GM21528 (cell line): ENCODE measurements around the gene JAKMIP1.
"Not testable (repeated sequence)": the region's sequence is repeated elsewhere in the genome, so short reads cannot be mapped to it uniquely, and the experiment has no call there.

ENCODE experiments used
- ATAC-seq: cut with Tn5 transposase; IDR thresholded peaks from one replicate; pipeline ENCODE4 v1.9.1; 2021; ENCODE audit warnings: mild to moderate bottlenecking, moderate library complexity; ENCODE audit not compliant: unreplicated experiment, low FRiP score

The JAKMIP1 gene

GRCh38 chr4:6023731-6024130 lies 176.6 kb downstream of the JAKMIP1 start:
- ATAC-seq = no peak

GRCh38 chr4:6022607-6023288 lies 177.6 kb downstream of the JAKMIP1 start:
- ATAC-seq = no peak

GRCh38 chr4:6021831-6022606 lies 178.3 kb downstream of the JAKMIP1 start:
- no peak for ATAC-seq

GRCh38 chr4:6020613-6021012 lies 179.7 kb downstream of the JAKMIP1 start:
- ATAC-seq = no peak

- no peak for ATAC-seq
Measured at GRCh38 chr4:6019316-6020263, 180.8 kb downstream of the JAKMIP1 start.

- ATAC-seq = no peak
Measured at GRCh38 chr4:6018331-6018730, 182.0 kb downstream of the JAKMIP1 start, which contains the start of gene C4orf50. Gene C4orf50, minus strand, starts transcription at chr4:6018431.

- no peak for ATAC-seq
Measured at GRCh38 chr4:6017800-6018199, 182.5 kb downstream of the JAKMIP1 start.

- no peak for ATAC-seq
Measured at GRCh38 chr4:6017030-6017429, 183.3 kb downstream of the JAKMIP1 start.

- no peak for ATAC-seq
Measured at GRCh38 chr4:6013564-6013963, 186.8 kb downstream of the JAKMIP1 start.

GRCh38 chr4:6012200-6012599 lies 188.1 kb downstream of the JAKMIP1 start:
- ATAC-seq = no peak

- no peak for ATAC-seq
Measured at GRCh38 chr4:6011686-6012085, 188.7 kb downstream of the JAKMIP1 start.

GRCh38 chr4:6011271-6011671 lies 189.1 kb downstream of the JAKMIP1 start:
- ATAC-seq = no peak

- no peak for ATAC-seq
Measured at GRCh38 chr4:6010789-6011188, 189.6 kb downstream of the JAKMIP1 start.

GRCh38 chr4:6009452-6009851 lies 190.9 kb downstream of the JAKMIP1 start:
- ATAC-seq = no peak

GRCh38 chr4:6008766-6009385 lies 191.5 kb downstream of the JAKMIP1 start:
- no peak for ATAC-seq

- no peak for ATAC-seq
Measured at GRCh38 chr4:6008092-6008551, 192.2 kb downstream of the JAKMIP1 start.

GRCh38 chr4:6005175-6005574 lies 195.2 kb downstream of the JAKMIP1 start:
- ATAC-seq = no peak

GRCh38 chr4:6003485-6003884 lies 196.9 kb downstream of the JAKMIP1 start:
- not testable (repeated sequence) for ATAC-seq

GRCh38 chr4:6002926-6003325 lies 197.4 kb downstream of the JAKMIP1 start:
- no peak for ATAC-seq

- ATAC-seq = no peak
Measured at GRCh38 chr4:6002492-6002833, 197.9 kb downstream of the JAKMIP1 start.
